Measurements from ENCODE around the gene TACR2. TPM values are rescaled to one million over a fixed set of nuclear protein-coding genes. Genes with fewer than 3 reads are reported as not detected.
A peak's percentile ranks its signal among the peaks of the same experiment; 100 is the strongest.
"Not testable (repeated sequence)": the region's sequence is repeated elsewhere in the genome, so short reads cannot be mapped to it uniquely, and the experiment has no call there.

TACR2 gene
- polyA plus RNA-seq, 1 donor from 2014 or later, result 0.16 TPM

DNA sequence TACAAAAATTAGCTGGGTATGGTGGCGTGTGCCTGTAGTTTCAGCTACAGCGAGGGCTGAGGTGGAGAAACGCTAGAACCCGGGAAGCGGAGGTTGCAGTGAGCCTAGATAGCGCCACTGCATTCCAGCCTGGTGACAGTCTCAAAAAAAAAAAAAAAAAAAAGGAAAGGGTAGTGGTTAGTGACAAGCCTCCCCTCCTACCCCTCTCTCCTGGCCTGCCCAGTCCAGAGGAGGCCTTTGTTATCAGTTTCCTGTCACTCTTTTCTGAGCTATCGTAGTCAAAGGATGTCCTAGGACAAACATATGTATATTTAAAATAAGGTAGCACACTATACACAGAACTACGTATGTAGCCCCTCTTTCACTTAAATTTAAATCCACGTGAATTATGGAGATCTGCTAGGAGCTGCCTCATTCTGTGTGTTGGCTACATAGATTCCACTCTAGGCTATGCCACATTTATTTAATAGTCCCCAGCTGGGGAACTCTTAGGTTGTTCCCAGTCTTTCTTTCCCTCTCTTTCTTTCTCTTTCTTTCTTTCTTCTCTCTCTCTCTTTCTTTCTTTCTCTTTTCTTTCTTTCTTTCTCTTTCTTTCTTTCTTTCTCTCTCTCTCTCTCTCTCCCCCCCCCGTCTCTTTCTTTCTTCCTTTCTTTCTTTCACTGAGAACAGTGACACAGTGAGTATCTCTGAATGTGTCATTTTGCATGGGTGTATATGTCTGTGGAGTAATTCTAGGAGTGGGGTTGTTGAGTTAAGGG, 38.5 kb upstream of the TACR2 start:
- peaks cover 10% of the 10 kb centered on the region for H3K27me3 Mint-ChIP-seq
- peaks cover 0 to 8% (median 2%) of the 10 kb centered on the region in 3 donors for H3K4me1 Mint-ChIP-seq
- H3K36me3 Mint-ChIP-seq, result no peaks in the 10 kb centered on the region
- H3K9me3 Mint-ChIP-seq, result no peaks in the 10 kb centered on the region
- H3K27ac Mint-ChIP-seq, result no peak overlapping the region
- H3K4me3 Mint-ChIP-seq, result no peak overlapping the region

DNA sequence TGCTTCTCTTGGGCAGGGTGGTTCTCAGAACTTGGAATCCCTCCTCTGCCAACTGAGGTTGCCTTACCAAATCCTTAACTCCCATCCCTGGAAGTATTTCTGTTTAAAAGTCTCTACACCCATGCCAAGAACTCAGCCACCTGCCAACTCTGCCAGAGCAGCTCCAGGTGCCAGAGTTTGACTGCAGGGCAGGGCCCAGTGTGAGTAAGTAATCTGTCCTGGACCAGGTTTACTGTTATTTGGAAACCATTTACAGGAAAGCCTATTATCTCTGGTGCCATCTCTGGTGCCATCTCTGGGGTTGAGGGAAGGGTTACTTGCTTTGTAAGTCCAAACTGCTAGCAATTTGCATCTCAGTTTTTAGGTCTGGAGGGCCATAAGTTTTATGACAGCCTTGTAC, 37.1 kb upstream of the TACR2 start:
- Mint-ChIP-seq H3K9me3 (no peaks in the 10 kb centered on the region), H3K27ac (no peak overlapping the region), H3K4me3 (peak overlapping the region in 1 of 4 donors; percentile 21), H3K27me3 (peaks cover 10% of the 10 kb centered on the region), H3K36me3 (no peaks in the 10 kb centered on the region), H3K4me1 (peaks cover 0 to 8% (median 2%) of the 10 kb centered on the region in 3 donors)

DNA sequence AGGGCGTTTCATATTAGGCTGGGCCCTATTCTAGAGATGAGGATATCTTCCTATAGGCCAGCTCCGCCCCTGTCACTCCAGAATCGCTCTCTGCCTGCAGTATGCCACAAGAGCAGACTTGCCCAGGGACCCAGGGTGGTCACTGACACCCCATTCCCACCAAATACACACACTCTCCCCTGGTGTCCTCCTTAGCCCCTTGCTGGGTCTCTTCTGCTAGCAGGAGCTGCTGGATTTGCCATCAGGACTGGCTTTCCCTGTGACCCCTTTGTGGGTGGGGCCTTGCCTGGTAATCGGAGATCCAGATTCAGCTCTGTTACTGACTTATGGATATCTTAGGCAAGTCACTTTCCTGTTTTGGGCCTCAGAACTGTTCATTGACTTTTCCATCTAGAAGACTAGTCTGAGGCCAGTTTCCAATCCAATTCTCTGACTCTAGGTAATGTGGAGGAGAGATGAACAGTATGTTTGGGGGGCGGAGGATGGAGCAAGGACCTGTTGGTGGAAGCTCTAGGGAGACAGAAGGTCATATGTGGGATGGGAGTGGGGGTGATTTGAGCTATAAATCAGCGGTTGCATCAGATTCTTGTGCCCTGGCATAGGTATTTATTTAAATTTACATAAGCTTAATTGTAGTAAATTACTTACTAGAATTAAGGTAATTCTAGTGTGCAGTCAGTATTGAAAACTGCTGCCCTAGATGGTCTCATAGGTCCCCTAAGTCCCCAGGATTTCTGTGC, 36.1 kb upstream of the TACR2 start:
- Mint-ChIP-seq H3K27ac (no peak overlapping the region), H3K27me3 (peaks cover 10% of the 10 kb centered on the region), H3K9me3 (no peaks in the 10 kb centered on the region), H3K36me3 (no peaks in the 10 kb centered on the region), H3K4me1 (peaks cover 0 to 8% (median 2%) of the 10 kb centered on the region in 3 donors), H3K4me3 (peak overlapping the region in 2 of 4 donors; percentile 5 to 77)

DNA sequence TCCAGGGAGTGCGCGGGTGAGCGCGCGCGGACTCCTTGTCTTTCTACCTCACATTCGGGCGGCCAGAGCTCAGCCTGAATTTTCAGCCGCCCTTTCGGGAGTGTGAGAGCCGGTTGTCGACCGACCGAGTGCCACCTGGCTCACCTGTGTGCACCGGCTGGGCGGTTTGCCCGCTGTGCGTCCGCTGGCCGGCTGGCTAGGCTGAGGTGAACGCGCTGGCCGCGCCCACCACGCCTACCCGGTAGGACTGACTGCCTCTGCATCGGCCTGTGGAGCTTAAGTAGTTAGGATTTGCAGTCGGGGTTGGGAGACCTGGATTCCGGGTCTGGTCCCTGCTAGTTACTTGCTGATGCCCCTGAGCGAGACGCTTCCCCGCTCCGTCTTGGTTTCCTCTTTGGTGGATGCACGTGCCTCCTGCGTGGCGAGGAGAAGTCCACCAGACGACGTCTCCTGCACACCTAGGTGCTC, 35.1 kb upstream of the TACR2 start:
- Mint-ChIP-seq H3K9me3 (no peaks in the 10 kb centered on the region), H3K27ac (no peak overlapping the region), H3K4me3 (peak overlapping the region; percentile 76 to 89 (median 85)), H3K36me3 (no peaks in the 10 kb centered on the region), H3K27me3 (peaks cover 10% of the 10 kb centered on the region), H3K4me1 (peaks cover 0 to 8% (median 2%) of the 10 kb centered on the region in 3 donors)

DNA sequence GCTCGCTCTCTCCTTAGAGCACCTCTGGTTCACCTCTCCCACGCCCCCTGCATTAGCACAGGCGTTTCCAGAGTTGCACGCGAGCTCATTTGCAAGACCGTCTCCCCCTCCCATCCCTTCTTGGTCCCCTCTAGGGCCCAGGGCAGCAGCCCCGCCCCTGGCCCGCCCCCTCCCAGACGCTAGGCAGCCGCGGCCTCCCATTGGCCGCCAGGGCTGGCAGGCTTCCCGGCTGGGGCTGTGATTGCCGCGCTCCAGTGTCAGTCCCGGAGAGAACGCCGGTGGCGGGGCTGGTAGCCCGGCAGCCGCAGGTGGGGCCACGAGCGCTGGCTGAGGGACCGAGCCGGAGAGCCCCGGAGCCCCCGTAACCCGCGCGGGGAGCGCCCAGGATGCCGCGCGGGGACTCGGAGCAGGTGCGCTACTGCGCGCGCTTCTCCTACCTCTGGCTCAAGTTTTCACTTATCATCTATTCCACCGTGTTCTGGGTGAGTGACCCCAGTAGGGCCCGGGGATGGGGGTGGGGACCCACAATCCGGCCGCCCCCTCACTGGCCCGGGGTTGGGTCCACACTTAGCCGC, 34.6 kb upstream of the TACR2 start, which contains the start of gene TSPAN15:
Gene TSPAN15 (plus strand): TSS at position 257 of the 575 bp plus-strand sequence. CDS start 130 bp downstream, at position 387.
- no peaks in the 10 kb centered on the region for H3K36me3 Mint-ChIP-seq
- H3K9me3 Mint-ChIP-seq, result no peaks in the 10 kb centered on the region
- peak within 1 kb of the TSS; percentile 76 to 89 (median 85) for H3K4me3 Mint-ChIP-seq
- H3K27me3 Mint-ChIP-seq, result peaks cover 10% of the 10 kb centered on the region
- peak within 1 kb of the TSS in 1 of 3 donors; percentile 63 for H3K27ac Mint-ChIP-seq
- peaks cover 0 to 8% (median 2%) of the 10 kb centered on the region in 3 donors for H3K4me1 Mint-ChIP-seq

DNA sequence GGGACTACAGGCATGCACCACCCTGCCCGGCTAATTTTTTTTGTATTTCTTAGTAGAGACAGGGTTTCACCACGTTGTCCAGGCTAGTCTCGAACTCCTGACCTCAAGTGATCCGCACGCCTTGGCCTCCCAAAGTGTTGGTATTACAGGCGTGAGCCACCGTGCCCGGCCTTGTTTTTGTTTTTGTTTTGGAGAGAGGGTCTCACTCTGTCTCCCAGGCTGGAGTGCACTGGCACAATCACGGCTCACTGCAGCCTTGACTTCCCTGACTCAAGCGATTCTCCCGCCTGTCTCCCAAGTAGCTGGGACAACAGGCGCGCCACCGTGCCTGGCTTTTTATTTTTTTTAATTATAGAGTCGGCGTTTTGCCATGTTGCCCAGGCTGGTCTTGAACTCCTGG, 33.7 kb upstream of the TACR2 start:
- H3K27me3 Mint-ChIP-seq, H3K36me3 Mint-ChIP-seq, H3K9me3 Mint-ChIP-seq, H3K4me1 Mint-ChIP-seq, H3K27ac Mint-ChIP-seq: not testable (repeated sequence)
- peak overlapping the region in 1 of 4 donors; percentile 85 for H3K4me3 Mint-ChIP-seq

DNA sequence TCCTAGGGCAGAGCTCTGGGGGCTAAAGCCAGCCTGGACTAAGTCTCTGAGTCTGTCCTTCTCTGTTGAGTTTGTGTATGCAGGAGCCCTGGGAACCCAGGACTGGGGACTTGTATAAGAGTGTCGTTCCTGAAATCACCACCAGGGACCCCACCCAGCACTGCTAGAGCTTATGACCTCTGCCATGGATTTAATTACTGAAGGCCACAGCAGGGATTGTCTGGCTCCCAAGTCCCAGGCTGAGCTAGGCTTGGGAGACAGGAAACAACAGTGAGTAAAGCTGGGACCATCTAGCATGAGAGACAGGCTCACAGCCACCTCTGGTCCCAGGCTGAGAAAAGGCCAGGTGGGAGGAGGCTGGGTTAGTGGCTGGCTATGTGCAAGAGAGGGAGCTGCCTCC, 33.1 kb upstream of the TACR2 start:
- no peak overlapping the region for H3K27ac Mint-ChIP-seq

DNA sequence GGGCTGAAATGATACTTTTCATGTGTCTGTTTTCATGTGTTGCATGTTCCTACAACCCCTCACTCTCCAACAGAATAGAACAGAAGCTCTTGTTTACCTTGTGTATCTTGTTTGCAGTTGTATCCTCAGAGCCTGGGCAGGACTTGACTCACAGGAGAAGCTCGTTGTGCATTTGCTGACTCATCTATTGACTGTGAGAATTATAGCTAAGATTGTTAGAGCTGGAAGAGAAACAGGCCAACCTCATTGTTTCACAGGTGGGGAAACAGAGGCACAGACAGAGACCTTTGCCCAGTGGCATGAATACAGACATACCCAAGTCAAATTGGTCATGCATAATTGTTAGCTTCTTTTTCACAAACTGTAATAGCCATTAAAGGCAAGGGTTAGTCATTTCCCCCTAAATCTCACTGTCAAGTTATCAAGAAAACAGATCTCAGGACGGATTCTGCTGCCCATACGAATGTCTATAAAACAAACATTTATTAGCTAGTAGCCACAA, 30.0 kb upstream of the TACR2 start:
- Mint-ChIP-seq H3K4me1 (peaks cover 0 to 3% (median 2%) of the 10 kb centered on the region in 3 donors), H3K9me3 (peaks cover 0 to 3% (median 0%) of the 10 kb centered on the region in 3 donors), H3K27me3 (peaks cover 14% of the 10 kb centered on the region), H3K27ac (no peak overlapping the region), H3K4me3 (no peak overlapping the region), H3K36me3 (no peaks in the 10 kb centered on the region)

More for the DNA sequence above, 33.1 kb upstream of the TACR2 start:
- peaks cover 14% of the 10 kb centered on the region for H3K27me3 Mint-ChIP-seq
- peak overlapping the region in 1 of 4 donors; percentile 14 for H3K4me3 Mint-ChIP-seq
- peaks cover 0 to 8% (median 2%) of the 10 kb centered on the region in 3 donors for H3K4me1 Mint-ChIP-seq
- H3K36me3 Mint-ChIP-seq, result no peaks in the 10 kb centered on the region
- peaks cover 0 to 1% (median 0%) of the 10 kb centered on the region in 3 donors for H3K9me3 Mint-ChIP-seq

DNA sequence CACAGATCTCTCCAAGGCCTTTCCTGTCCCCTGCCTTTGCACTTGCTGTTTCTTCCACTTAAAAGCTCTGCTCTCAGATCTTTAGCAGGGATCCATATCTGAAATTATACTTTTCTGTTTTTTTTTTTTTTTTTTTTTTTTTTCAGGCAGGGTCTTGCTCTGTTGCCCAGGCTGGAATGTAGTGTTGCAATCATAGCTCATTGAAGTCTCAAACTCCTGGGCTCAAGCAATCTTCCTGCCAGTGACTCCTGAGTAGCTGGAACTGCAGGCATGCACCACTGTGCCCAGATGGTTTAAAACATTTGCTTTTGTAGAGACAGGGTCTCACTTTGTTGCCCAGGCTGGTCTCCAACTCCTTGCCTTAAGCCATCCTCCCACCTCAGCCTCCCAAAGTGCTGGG, 29.5 kb upstream of the TACR2 start:
- Mint-ChIP-seq H3K4me1 (peaks cover 0 to 3% (median 2%) of the 10 kb centered on the region in 3 donors), H3K9me3 (peaks cover 0 to 3% (median 0%) of the 10 kb centered on the region in 3 donors), H3K27ac (no peak overlapping the region), H3K27me3 (peaks cover 12% of the 10 kb centered on the region), H3K4me3 (no peak overlapping the region), H3K36me3 (no peaks in the 10 kb centered on the region)

DNA sequence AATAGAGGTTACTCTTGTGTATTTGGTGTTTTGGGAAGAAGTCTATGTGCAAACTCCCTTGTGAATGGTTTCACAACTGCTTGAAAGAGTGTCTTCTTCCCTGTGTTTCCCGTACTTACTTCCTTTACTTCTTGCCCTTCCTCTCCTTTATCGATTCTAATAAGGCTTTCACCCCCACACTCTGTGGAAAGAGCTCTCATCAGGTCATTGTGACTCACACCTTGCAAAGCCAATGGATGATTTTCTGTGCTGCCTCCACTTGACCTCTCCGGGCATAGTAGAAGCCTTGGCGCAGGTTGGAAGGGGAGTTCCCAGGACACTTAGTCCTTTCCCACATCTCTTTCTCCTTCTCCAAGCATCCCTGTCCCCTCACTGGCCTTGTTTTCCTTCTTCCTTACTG, 28.3 kb upstream of the TACR2 start:
- Mint-ChIP-seq H3K4me3 (no peak overlapping the region), H3K27me3 (peaks cover 12% of the 10 kb centered on the region), H3K27ac (no peak overlapping the region), H3K9me3 (peaks cover 0 to 3% (median 0%) of the 10 kb centered on the region in 3 donors), H3K36me3 (no peaks in the 10 kb centered on the region), H3K4me1 (no peaks in the 10 kb centered on the region)

DNA sequence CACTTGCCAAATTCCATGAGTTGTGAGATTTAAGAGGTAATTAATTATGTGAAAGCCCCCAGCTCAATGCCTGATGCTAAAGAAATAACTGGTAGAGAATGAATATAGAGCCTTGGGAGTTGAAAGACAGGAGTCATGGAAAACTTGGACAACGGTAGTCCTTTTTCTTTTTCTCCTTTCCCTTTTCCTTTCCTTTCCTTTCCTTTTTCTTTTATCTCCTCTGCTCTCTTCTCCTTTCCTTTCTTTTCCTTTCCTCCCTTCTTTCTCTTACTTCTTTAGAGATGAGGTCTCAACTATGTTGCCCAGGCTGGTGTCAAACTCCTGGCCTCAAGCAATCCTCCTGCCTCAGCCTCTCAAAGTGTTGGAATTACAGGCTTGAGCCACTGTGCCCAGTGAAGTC, 26.6 kb upstream of the TACR2 start:
- Mint-ChIP-seq H3K36me3 (no peaks in the 10 kb centered on the region), H3K9me3 (peaks cover 0 to 3% (median 0%) of the 10 kb centered on the region in 3 donors), H3K4me3 (no peak overlapping the region), H3K4me1 (no peaks in the 10 kb centered on the region), H3K27ac (peak overlapping the region in 1 of 3 donors; percentile 63), H3K27me3 (peaks cover 16% of the 10 kb centered on the region)

DNA sequence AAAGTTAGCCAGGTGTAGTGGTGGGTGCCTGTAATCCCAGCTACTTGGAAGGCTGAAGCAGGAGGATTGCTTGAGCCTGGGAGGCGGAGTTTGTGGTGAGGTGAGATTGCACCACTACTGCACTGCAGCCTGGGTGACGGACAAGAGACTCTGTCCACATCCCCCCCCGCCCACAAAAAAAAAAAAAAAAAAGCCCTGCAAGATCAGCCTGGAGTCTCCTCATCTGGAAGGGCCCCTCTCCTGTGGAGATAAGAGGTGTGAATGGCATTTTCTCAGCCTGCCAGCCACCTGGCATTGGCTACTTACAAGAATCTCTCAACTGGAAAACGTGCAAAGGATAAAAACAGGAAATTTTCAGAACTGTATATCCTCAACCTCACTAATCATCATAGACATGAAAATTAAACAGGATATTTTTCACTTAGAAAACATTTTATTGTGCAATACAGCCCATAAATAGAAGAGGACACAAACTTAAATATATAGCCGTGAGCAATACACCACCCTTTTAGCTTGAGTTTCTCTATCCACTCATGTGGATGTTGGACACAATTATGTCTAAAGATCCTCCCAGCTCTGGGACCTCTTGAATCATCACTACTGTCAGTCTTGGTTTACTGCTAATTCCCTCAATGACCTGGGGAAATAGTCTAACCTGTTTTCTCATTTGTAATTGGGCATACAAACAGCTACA, 23.2 kb upstream of the TACR2 start:
- no peak overlapping the region for H3K27ac Mint-ChIP-seq
- H3K4me3 Mint-ChIP-seq, result no peak overlapping the region
- H3K27me3 Mint-ChIP-seq, result peaks cover 19% of the 10 kb centered on the region
- H3K9me3 Mint-ChIP-seq, result peaks cover 0 to 2% (median 0%) of the 10 kb centered on the region in 3 donors
- no peaks in the 10 kb centered on the region for H3K36me3 Mint-ChIP-seq
- H3K4me1 Mint-ChIP-seq, result no peaks in the 10 kb centered on the region

DNA sequence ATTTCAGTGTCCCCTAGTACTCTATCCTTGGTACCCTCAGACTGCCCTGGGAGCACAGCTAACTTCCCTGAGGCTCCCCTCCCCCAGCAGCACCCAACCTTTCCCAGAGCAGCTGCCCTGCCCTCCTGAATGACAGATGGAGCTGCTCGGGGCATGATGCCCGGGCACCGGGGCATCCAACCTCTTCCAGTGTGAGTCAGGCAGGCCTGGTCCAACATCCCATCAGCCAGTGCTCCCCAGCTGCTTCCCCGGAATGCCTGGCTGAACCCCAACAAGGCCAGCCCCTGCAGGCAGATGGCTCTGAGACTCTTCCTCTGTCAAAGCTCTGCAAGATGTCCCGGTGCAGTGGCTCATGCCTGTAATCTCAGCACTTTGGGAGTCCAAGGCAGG, 22.6 kb upstream of the TACR2 start:
- Mint-ChIP-seq H3K4me1 (no peaks in the 10 kb centered on the region), H3K9me3 (peaks cover 0 to 1% (median 0%) of the 10 kb centered on the region in 3 donors), H3K27ac (no peak overlapping the region), H3K27me3 (peaks cover 21% of the 10 kb centered on the region), H3K36me3 (no peaks in the 10 kb centered on the region), H3K4me3 (no peak overlapping the region)

DNA sequence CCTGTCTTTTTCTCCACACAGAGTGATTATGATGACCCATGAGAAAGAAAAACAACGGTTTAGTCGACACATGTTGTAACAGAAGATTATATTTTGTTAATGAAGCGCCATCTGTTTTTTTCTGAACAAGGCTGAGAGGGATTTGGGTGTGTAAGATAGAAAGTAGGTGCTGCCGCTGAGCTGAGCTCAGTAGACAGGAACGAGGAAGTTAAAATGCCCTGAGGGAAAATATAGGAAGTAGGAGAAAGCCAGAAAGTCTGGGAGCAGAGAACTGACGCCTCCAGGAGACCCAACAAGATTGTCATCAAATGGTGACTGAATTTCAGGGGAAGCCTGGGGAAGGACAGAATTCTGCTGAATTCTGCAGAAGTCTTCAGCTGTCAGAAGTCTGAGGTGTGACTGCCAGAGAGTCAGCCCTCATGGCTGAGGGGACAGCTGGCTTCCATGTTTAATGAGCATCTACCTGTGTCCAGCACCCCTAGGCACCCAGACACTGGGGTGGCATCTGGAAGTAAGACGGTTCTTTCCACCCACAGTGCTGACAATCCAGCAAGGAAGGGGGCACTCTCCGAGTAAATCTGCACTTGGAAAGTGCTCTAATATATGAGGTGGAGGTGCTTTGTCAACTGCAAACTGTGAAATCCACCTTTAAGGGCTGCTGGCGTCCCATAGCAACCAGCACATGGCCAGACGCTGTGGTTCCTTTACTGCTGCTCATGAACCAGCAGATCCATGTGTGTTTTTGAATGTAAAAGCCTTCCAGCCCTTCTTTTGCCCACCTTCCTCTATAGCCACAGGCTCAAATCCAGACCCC, 22.0 kb upstream of the TACR2 start:
- H3K36me3 Mint-ChIP-seq, result no peaks in the 10 kb centered on the region
- H3K4me1 Mint-ChIP-seq, result no peaks in the 10 kb centered on the region
- peaks cover 20% of the 10 kb centered on the region for H3K27me3 Mint-ChIP-seq
- H3K4me3 Mint-ChIP-seq, result no peak overlapping the region
- H3K27ac Mint-ChIP-seq, result no peak overlapping the region
- H3K9me3 Mint-ChIP-seq, result no peaks in the 10 kb centered on the region
